Limb (tissue), 2 donors: ENCODE results near the gene NFATC1.
"Not testable (repeated sequence)": the region's sequence is repeated elsewhere in the genome, so short reads cannot be mapped to it uniquely, and the experiment has no call there.

Source experiments
- DNase-seq, 2 donors: peaks; one replicate each; pipeline ENCODE4 v3.0.0-alpha.2; 2016; ENCODE audit errors: extremely low spot score in 2 of 2

Gene NFATC1

GRCh38 chr18:79375441-79376154, 20.1 kb upstream of the NFATC1 start:
- no peak for DNase-seq

- DNase-seq, result not testable (repeated sequence)
Measured at GRCh38 chr18:79376661-79377060, 19.1 kb upstream of the NFATC1 start.

GRCh38 chr18:79377187-79377891, 18.4 kb upstream of the NFATC1 start:
- DNase-seq, result no peak

GRCh38 chr18:79378536-79379250, 17.0 kb upstream of the NFATC1 start:
- peak; percentile 80 to 94 for DNase-seq

GRCh38 chr18:79379251-79379905, 16.4 kb upstream of the NFATC1 start:
- no peak for DNase-seq

GRCh38 chr18:79379931-79380815, 15.6 kb upstream of the NFATC1 start:
- no peak for DNase-seq

- DNase-seq, result peak; percentile 67 to 88
Measured at GRCh38 chr18:79380816-79381806, 14.6 kb upstream of the NFATC1 start.

- DNase-seq, result no peak
Measured at GRCh38 chr18:79381811-79382311, 13.9 kb upstream of the NFATC1 start.

- no peak for DNase-seq
Measured at GRCh38 chr18:79382681-79383387, 12.9 kb upstream of the NFATC1 start.

GRCh38 chr18:79383388-79384056, 12.2 kb upstream of the NFATC1 start:
- DNase-seq, result no peak

- DNase-seq, result no peak
Measured at GRCh38 chr18:79384151-79384807, 11.5 kb upstream of the NFATC1 start.

GRCh38 chr18:79384834-79385233, 10.9 kb upstream of the NFATC1 start:
- no peak for DNase-seq

GRCh38 chr18:79385326-79385707, 10.4 kb upstream of the NFATC1 start:
- no peak for DNase-seq

- no peak for DNase-seq
Measured at GRCh38 chr18:79385708-79386341, 9.9 kb upstream of the NFATC1 start.

- no peak for DNase-seq
Measured at GRCh38 chr18:79386547-79386946, 9.2 kb upstream of the NFATC1 start.

- DNase-seq, result no peak
Measured at GRCh38 chr18:79387214-79387613, 8.5 kb upstream of the NFATC1 start.

GRCh38 chr18:79387615-79388014, 8.1 kb upstream of the NFATC1 start:
- DNase-seq, result no peak
